ENCODE results near the gene ITGB4.

The ITGB4 gene

DNA sequence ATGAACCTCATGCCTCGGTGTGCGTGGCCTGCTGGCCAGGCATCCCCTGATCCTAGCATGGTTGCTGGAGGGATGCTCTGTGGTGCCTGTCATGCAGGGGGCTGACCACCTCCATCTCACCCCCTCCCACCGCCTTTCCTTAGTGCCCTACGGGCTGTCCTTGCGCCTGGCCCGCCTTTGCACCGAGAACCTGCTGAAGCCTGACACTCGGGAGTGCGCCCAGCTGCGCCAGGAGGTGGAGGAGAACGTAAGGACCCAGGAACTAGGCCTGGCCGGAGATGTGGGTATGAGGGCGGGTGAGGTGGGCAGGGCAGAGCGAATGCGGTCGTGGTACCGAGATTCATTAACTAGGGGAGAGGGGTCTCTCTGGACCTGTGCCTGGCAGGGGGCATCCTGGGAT is 19.0 kb downstream of the ITGB4 start:
- Histone ChIP-seq H3K36me3 (ENCODE audit: control insufficient read depth in 4 of 4, insufficient read depth in 4 of 4, low read length in 3 of 4) (no peaks in the 10 kb centered on the region), H3K4me1 (ENCODE audit: control extremely low read depth in 1 of 4, control insufficient read depth in 4 of 4, insufficient read depth in 4 of 4, low read length in 3 of 4) (peaks cover 0 to 11% (median 3%) of the 10 kb centered on the region in 4 experiments), H3K27me3 (replicated peaks in 2 of 5; ENCODE audit: control insufficient read depth in 4 of 5, insufficient read depth in 5 of 5, low read length in 4 of 5) (no peaks in the 10 kb centered on the region), H3K27ac (ENCODE audit: insufficient read depth in 1 of 2, low read depth in 1 of 2, low read length in 2 of 2, poor library complexity in 1 of 2, severe bottlenecking in 2 of 2) (no peak overlapping the region), H3K9me3 (ENCODE audit: control extremely low read depth in 1 of 5, control insufficient read depth in 4 of 5, insufficient read depth in 2 of 5, low read depth in 1 of 5, low read length in 4 of 5) (no peaks in the 10 kb centered on the region), H3K4me3 (ENCODE audit: control insufficient read depth in 1 of 7, extremely low read depth in 1 of 7, insufficient read depth in 4 of 7, low read depth in 2 of 7, low read length in 6 of 7) (no peak overlapping the region)
- whole genome bisulfite sequencing (ENCODE audit: insufficient coverage), result over 99% methylated on average over 15 of the region's 17 CpGs
- POLR2A ChIA-PET, result no interaction called here
- CTCF ChIA-PET, result interaction anchor here (1.0 to 11.6 kb wide), 4 partner anchors 8 to 62 kb away, joined by 3 to 257 read pairs (median 26); no protein-coding TSS in a partner anchor
- no peak for DNase-seq

DNA sequence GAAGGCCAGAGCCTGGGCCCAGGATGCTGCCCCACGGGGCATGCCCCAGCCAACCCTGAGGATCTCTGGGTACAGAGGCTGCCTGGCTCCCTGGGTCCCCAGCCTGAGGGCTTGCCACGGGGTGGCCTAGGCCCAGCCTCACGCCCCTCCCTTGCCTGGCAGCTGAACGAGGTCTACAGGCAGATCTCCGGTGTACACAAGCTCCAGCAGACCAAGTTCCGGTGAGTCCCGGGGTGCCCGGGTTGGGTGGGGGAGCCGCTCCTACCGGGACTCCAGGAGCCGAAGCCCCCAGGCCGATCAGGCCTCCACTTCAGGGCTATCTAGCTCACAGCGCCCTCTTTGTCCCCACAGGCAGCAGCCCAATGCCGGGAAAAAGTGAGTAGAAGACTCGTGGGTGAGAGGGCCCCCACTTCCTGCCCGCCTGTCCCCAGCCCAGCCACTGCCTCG is 19.4 kb downstream of the ITGB4 start:
- no peak for DNase-seq
- 91% methylated on average over 17 of the region's 17 CpGs for WGBS (ENCODE audit: insufficient coverage)
- CTCF ChIA-PET, result interaction anchor here (0.6 to 11.6 kb wide), 5 partner anchors 9 to 139 kb away, joined by 3 to 257 read pairs (median 3); no protein-coding TSS in a partner anchor
- H3K4me1 ChIP-seq (ENCODE audit: control extremely low read depth in 1 of 4, control insufficient read depth in 4 of 4, insufficient read depth in 4 of 4, low read length in 3 of 4), result peaks cover 0 to 11% (median 3%) of the 10 kb centered on the region in 4 experiments
- no peaks in the 10 kb centered on the region for H3K36me3 ChIP-seq (ENCODE audit: control insufficient read depth in 4 of 4, insufficient read depth in 4 of 4, low read length in 3 of 4)
- no peaks in the 10 kb centered on the region for H3K27me3 ChIP-seq (replicated peaks in 2 of 5; ENCODE audit: control insufficient read depth in 4 of 5, insufficient read depth in 5 of 5, low read length in 4 of 5)
- no peak overlapping the region for H3K27ac ChIP-seq (ENCODE audit: insufficient read depth in 1 of 2, low read depth in 1 of 2, low read length in 2 of 2, poor library complexity in 1 of 2, severe bottlenecking in 2 of 2)
- H3K4me3 ChIP-seq (ENCODE audit: control insufficient read depth in 1 of 7, extremely low read depth in 1 of 7, insufficient read depth in 4 of 7, low read depth in 2 of 7, low read length in 6 of 7), result no peak overlapping the region
- POLR2A ChIA-PET, result no interaction called here
- H3K9me3 ChIP-seq (ENCODE audit: control extremely low read depth in 1 of 5, control insufficient read depth in 4 of 5, insufficient read depth in 2 of 5, low read depth in 1 of 5, low read length in 4 of 5), result no peaks in the 10 kb centered on the region

DNA sequence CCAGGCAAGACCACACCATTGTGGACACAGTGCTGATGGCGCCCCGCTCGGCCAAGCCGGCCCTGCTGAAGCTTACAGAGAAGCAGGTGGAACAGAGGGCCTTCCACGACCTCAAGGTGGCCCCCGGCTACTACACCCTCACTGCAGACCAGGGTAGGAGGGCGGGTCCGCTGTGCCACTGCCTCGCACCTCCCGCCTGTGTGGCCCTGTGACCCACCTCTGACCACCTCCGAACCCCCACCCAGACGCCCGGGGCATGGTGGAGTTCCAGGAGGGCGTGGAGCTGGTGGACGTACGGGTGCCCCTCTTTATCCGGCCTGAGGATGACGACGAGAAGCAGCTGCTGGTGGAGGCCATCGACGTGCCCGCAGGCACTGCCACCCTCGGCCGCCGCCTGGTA is 21.1 kb downstream of the ITGB4 start:
- ChIA-PET CTCF (interaction anchor here (9.4 to 11.6 kb wide), 2 partner anchors 64 to 111 kb away, joined by 229 to 257 read pairs; partner anchors contain the start of gene SMIM5), POLR2A (no interaction called here)
- DNase-seq, result no peak
- Histone ChIP-seq H3K27me3 (replicated peaks in 2 of 5; ENCODE audit: control insufficient read depth in 4 of 5, insufficient read depth in 5 of 5, low read length in 4 of 5) (no peaks in the 10 kb centered on the region), H3K27ac (ENCODE audit: insufficient read depth in 1 of 2, low read depth in 1 of 2, low read length in 2 of 2, poor library complexity in 1 of 2, severe bottlenecking in 2 of 2) (no peak overlapping the region), H3K36me3 (ENCODE audit: control insufficient read depth in 4 of 4, insufficient read depth in 4 of 4, low read length in 3 of 4) (no peaks in the 10 kb centered on the region), H3K4me3 (ENCODE audit: control insufficient read depth in 1 of 7, extremely low read depth in 1 of 7, insufficient read depth in 4 of 7, low read depth in 2 of 7, low read length in 6 of 7) (no peak overlapping the region), H3K9me3 (ENCODE audit: control extremely low read depth in 1 of 5, control insufficient read depth in 4 of 5, insufficient read depth in 2 of 5, low read depth in 1 of 5, low read length in 4 of 5) (no peaks in the 10 kb centered on the region), H3K4me1 (ENCODE audit: control extremely low read depth in 1 of 4, control insufficient read depth in 4 of 4, insufficient read depth in 4 of 4, low read length in 3 of 4) (peaks cover 0 to 11% (median 3%) of the 10 kb centered on the region in 4 experiments)
- WGBS (ENCODE audit: insufficient coverage), result 91% methylated on average over 20 of the region's 25 CpGs

DNA sequence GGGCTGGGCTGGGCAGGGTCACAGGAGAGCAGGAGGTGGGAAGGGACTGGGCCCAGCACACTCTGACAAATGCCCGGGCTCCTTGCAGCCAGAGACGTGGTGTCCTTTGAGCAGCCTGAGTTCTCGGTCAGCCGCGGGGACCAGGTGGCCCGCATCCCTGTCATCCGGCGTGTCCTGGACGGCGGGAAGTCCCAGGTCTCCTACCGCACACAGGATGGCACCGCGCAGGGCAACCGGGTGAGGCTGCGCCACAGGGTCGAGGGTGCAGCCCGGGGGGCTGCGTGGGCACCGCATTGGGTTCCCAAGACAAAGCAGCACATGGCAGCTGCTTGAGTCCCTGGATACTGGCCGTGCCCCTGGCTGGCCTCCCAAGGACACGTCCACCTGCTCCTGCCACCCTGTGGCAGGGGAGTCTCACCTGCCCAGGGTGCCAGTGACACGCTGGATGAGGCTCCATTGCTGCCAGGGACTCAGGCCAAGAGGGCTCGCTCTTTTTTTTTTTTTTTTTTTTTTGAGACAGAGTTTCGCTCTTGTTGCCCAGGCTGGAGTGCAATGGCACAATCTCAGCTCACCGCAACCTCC is 22.5 kb downstream of the ITGB4 start:
- H3K27ac ChIP-seq (ENCODE audit: insufficient read depth in 1 of 2, low read depth in 1 of 2, low read length in 2 of 2, poor library complexity in 1 of 2, severe bottlenecking in 2 of 2), result no peak overlapping the region
- WGBS (ENCODE audit: insufficient coverage), result 95% methylated on average over 17 of the region's 25 CpGs
- ChIA-PET CTCF (interaction anchor here (0.9 to 11.6 kb wide), 3 partner anchors 66 to 124 kb away, joined by 3 to 257 read pairs (median 229); partner anchors contain the start of gene SMIM5), POLR2A (no interaction called here)
- H3K36me3 ChIP-seq (ENCODE audit: control insufficient read depth in 4 of 4, insufficient read depth in 4 of 4, low read length in 3 of 4), result no peaks in the 10 kb centered on the region
- peaks cover 0 to 3% (median under 1%) of the 10 kb centered on the region in 4 experiments for H3K4me1 ChIP-seq (ENCODE audit: control extremely low read depth in 1 of 4, control insufficient read depth in 4 of 4, insufficient read depth in 4 of 4, low read length in 3 of 4)
- H3K9me3 ChIP-seq (ENCODE audit: control extremely low read depth in 1 of 5, control insufficient read depth in 4 of 5, insufficient read depth in 2 of 5, low read depth in 1 of 5, low read length in 4 of 5), result no peaks in the 10 kb centered on the region
- no peaks in the 10 kb centered on the region for H3K27me3 ChIP-seq (replicated peaks in 2 of 5; ENCODE audit: control insufficient read depth in 4 of 5, insufficient read depth in 5 of 5, low read length in 4 of 5)
- no peak for DNase-seq
- no peak overlapping the region for H3K4me3 ChIP-seq (ENCODE audit: control insufficient read depth in 1 of 7, extremely low read depth in 1 of 7, insufficient read depth in 4 of 7, low read depth in 2 of 7, low read length in 6 of 7)

DNA sequence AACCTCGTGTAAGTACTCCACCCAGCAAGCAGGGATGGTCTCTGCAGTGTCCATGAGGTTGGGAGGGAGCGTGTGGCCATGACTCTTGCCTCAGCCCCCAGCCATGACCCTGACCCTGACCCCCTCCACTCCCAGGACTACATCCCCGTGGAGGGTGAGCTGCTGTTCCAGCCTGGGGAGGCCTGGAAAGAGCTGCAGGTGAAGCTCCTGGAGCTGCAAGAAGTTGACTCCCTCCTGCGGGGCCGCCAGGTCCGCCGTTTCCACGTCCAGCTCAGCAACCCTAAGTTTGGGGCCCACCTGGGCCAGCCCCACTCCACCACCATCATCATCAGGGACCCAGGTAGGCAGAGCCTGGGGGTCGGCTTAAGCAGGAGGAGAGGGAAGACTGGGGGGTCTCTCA is 27.4 kb downstream of the ITGB4 start:
- no peaks in the 10 kb centered on the region for H3K36me3 ChIP-seq (ENCODE audit: control insufficient read depth in 4 of 4, insufficient read depth in 4 of 4, low read length in 3 of 4)
- peaks cover 0 to 13% (median 9%) of the 10 kb centered on the region in 4 experiments for H3K4me1 ChIP-seq (ENCODE audit: control extremely low read depth in 1 of 4, control insufficient read depth in 4 of 4, insufficient read depth in 4 of 4, low read length in 3 of 4)
- no peaks in the 10 kb centered on the region for H3K9me3 ChIP-seq (ENCODE audit: control extremely low read depth in 1 of 5, control insufficient read depth in 4 of 5, insufficient read depth in 2 of 5, low read depth in 1 of 5, low read length in 4 of 5)
- ChIA-PET CTCF (interaction anchor here (0.7 to 11.6 kb wide), 27 partner anchors 9 to 460 kb away, joined by 3 to 257 read pairs (median 7); partner anchors contain the start of genes GALK1, RECQL5, SAP30BP and SLC25A19), POLR2A (interaction anchor here (1.5 to 1.8 kb wide), 2 partner anchors 61 to 75 kb away, joined by 3 read pairs; no protein-coding TSS in a partner anchor)
- H3K4me3 ChIP-seq (ENCODE audit: control insufficient read depth in 1 of 7, extremely low read depth in 1 of 7, insufficient read depth in 4 of 7, low read depth in 2 of 7, low read length in 6 of 7), result no peak overlapping the region
- H3K27me3 ChIP-seq (replicated peaks in 2 of 5; ENCODE audit: control insufficient read depth in 4 of 5, insufficient read depth in 5 of 5, low read length in 4 of 5), result no peaks in the 10 kb centered on the region
- DNase-seq, result no peak
- WGBS (ENCODE audit: insufficient coverage), result 96% methylated on average over 3 of the region's 9 CpGs
- no peak overlapping the region for H3K27ac ChIP-seq (ENCODE audit: insufficient read depth in 1 of 2, low read depth in 1 of 2, low read length in 2 of 2, poor library complexity in 1 of 2, severe bottlenecking in 2 of 2)

DNA sequence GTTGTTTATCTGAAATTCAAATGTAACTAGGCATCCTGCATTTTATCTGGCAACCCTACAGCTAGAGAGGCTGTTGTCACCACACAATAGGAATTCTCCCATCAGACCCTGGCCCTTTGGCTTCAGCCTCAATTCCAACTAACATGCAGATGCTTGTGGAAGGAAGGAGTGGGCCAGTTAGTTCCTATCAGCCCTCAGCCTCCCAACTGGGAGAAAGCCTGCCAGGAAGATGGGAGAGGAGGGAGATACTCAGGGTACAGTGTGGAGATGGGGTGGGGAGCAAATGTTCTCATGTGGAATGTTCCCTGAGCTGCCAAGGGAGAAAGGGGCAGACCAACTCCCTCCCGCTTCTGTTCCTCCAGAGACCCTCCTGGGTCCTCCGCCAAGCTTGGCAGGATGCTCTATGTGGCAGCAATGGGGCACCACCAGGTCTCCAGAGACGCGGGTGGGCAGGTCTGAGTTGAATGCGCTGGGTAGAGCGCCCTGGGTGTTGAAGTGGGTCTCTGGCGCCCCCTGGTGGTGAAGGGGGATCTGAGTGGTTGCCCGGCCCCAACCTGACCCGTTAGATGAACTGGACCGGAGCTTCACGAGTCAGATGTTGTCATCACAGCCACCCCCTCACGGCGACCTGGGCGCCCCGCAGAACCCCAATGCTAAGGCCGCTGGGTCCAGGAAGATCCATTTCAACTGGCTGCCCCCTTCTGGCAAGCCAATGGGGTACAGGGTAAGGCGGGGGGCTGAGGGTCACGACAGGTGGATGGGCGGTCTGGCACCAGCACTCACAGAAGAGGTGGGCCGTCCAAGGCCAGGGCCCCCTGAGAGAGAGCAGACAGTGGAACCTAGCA is 28.5 kb downstream of the ITGB4 start:
- DNase-seq, result peak; percentile 78 to 85 (median 80)
- no peak overlapping the region for H3K27ac ChIP-seq (ENCODE audit: insufficient read depth in 1 of 2, low read depth in 1 of 2, low read length in 2 of 2, poor library complexity in 1 of 2, severe bottlenecking in 2 of 2)
- peaks cover 0 to 22% (median 18%) of the 10 kb centered on the region in 4 experiments for H3K4me1 ChIP-seq (ENCODE audit: control extremely low read depth in 1 of 4, control insufficient read depth in 4 of 4, insufficient read depth in 4 of 4, low read length in 3 of 4)
- H3K9me3 ChIP-seq (ENCODE audit: control extremely low read depth in 1 of 5, control insufficient read depth in 4 of 5, insufficient read depth in 2 of 5, low read depth in 1 of 5, low read length in 4 of 5), result no peaks in the 10 kb centered on the region
- 15% methylated on average over 19 of the region's 20 CpGs for WGBS (ENCODE audit: insufficient coverage)
- H3K27me3 ChIP-seq (replicated peaks in 2 of 5; ENCODE audit: control insufficient read depth in 4 of 5, insufficient read depth in 5 of 5, low read length in 4 of 5), result no peaks in the 10 kb centered on the region
- no peaks in the 10 kb centered on the region for H3K36me3 ChIP-seq (ENCODE audit: control insufficient read depth in 4 of 4, insufficient read depth in 4 of 4, low read length in 3 of 4)
- CTCF ChIA-PET, result interaction anchor here (0.8 to 11.6 kb wide), 34 partner anchors 9 to 461 kb away, joined by 3 to 257 read pairs (median 4); partner anchors contain the start of genes GALK1, RECQL5, SAP30BP and SLC25A19
- H3K4me3 ChIP-seq (ENCODE audit: control insufficient read depth in 1 of 7, extremely low read depth in 1 of 7, insufficient read depth in 4 of 7, low read depth in 2 of 7, low read length in 6 of 7), result peak overlapping the region in 1 of 7 experiments; percentile 37
- POLR2A ChIA-PET, result interaction anchor here (0.6 to 1.1 kb wide), 2 partner anchors 29 to 94 kb away, joined by 3 read pairs; partner anchors contain the start of gene UNC13D

All from common myeloid progenitor, CD34-positive (primary cell).